ENCODE measurements around the gene PDE8B.
A peak's percentile ranks its signal among the peaks of the same experiment; 100 is the strongest.

PDE8B gene

DNA sequence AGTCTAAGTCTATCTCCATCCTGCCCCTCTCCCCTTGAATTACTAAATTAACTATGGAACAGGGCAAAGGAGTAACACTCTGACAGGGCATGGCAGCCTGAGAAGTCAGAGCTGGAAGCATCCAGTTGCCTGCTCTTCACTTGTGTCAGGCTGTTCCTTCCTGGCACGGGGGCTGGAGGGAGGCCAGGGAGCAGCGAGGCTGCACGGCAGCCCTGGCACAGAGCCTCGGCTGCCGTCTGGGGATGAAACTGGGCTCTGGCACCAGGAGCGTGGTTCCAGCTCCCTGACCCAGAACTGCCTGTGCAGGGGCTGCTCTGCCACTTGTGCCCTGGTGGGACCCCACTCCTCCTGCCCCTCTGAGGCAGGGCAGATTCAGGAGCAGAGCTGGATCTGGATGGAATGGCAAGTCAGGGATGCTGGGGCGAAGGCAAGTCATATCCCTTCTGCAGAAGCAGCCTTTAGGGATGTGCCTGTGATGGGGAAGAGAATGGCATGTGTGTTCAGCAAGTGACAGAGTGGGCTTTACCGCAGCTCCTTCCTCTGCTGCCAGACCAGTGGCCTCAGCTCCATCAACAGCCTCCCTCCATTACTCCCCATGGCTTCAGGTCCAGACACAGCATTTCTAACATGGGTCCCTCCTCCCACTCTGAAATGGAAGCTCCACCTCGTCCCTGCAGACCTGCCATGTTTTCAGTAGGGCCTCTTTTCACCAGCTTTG lies 42.2 kb upstream of the PDE8B start:
- TF ChIP-seq RAD21 (IDR thresholded peaks at IDR 0.05; ENCODE audit: low read depth), result no peak
- TF ChIP-seq, protein P1, sequence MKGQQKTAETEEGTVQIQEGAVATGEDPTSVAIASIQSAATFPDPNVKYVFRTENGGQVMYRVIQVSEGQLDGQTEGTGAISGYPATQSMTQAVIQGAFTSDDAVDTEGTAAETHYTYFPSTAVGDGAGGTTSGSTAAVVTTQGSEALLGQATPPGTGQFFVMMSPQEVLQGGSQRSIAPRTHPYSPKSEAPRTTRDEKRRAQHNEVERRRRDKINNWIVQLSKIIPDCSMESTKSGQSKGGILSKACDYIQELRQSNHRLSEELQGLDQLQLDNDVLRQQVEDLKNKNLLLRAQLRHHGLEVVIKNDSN (IDR thresholded peaks at IDR 0.05), result no peak
- 0 out of 2 replicates have a peak, but pooled peaks have one; percentile 4 for TF ChIP-seq TCF12 (IDR thresholded peaks at IDR 0.05; ENCODE audit: low read depth)
- TF ChIP-seq EGR1 (IDR thresholded peaks at IDR 0.05), result no peak
- 0 out of 2 replicates have a peak, but pooled peaks have one; percentile 45 for TF ChIP-seq NFIC (IDR thresholded peaks at IDR 0.05)
- TF ChIP-seq YY1 (IDR thresholded peaks at IDR 0.05; ENCODE audit: low read depth), result no peak
- TF ChIP-seq CREB1 (IDR thresholded peaks at IDR 0.05; ENCODE audit: low read depth), result no peak
- TF ChIP-seq, protein P2, sequence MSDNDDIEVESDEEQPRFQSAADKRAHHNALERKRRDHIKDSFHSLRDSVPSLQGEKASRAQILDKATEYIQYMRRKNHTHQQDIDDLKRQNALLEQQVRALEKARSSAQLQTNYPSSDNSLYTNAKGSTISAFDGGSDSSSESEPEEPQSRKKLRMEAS (IDR thresholded peaks at IDR 0.05), result no peak
- 0 out of 2 replicates have a peak, but pooled peaks have one; percentile 1 for TF ChIP-seq EP300 (IDR thresholded peaks at IDR 0.05; ENCODE audit: borderline replicate concordance)

DNA sequence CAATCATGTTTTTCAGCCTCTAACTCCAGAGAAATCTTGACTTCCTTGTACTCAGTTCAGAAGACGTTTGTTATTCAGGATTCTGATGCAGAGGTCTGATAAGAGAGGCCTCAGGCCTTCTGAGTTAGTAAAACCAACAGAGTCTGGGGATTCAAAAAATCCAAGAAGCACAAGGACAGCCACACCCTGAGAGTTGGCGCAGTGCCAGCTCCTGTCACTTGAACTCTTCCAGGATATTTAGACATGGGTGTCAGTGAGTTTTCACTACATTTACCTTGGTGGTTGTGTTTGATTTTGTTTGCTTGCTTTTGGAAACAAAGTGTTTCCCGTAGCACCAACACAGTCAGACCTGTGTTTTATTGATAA lies 41.6 kb upstream of the PDE8B start:
- no peak for TF ChIP-seq RAD21 (IDR thresholded peaks at IDR 0.05; ENCODE audit: low read depth)
- TF ChIP-seq CEBPB (IDR thresholded peaks at IDR 0.05), result no peak
- peak; percentile 83 for TF ChIP-seq NFIC (IDR thresholded peaks at IDR 0.05)

DNA sequence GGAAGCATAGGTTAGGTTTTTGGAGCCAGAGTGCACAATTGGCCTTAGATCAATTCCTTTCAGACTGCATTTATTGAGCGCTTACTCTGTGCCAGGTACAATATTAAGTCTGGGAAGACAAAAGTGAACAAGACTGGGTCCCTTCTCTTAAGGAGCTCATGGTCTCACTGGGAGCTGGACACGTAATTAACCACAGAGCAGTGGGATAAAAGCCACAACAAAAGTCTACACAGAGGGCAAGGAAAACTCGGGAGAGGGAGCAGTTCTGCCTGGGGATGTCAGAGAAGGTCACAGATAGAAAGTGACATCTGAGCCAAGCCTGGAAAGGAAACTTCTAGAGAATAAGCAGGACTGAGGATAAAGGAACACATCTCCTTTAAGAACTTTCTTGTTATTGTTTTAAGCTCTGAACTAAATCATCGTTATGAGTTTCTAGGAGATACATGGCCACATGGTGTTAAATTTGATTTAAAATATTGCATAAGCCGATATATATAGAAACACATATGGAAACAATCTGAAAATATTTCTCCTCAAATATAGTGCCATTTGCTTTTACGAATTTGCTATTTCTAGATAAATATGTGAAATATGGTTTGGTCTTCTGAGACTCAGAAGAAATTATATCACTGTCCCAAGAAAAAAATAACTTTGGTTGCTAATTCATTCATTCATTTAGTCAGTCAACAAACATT lies 40.1 kb upstream of the PDE8B start:
- TF ChIP-seq, protein P1 (IDR thresholded peaks at IDR 0.05), result no peak
- no peak for TF ChIP-seq TAF1 (IDR thresholded peaks at IDR 0.05; ENCODE audit: low read depth)
- no peak for TF ChIP-seq ZBTB7A (IDR thresholded peaks at IDR 0.05; ENCODE audit: low read depth)
- TF ChIP-seq, protein P2 (IDR thresholded peaks at IDR 0.05), result no peak
- TF ChIP-seq TCF12 (IDR thresholded peaks at IDR 0.05; ENCODE audit: low read depth), result no peak
- TF ChIP-seq RAD21 (IDR thresholded peaks at IDR 0.05; ENCODE audit: low read depth), result no peak
- TF ChIP-seq YY1 (IDR thresholded peaks at IDR 0.05; ENCODE audit: low read depth), result no peak
- no peak for TF ChIP-seq FOXM1 (IDR thresholded peaks at IDR 0.05; ENCODE audit: borderline replicate concordance, low read depth)
- no peak for TF ChIP-seq CEBPB (IDR thresholded peaks at IDR 0.05)
- no peak for TF ChIP-seq EGR1 (IDR thresholded peaks at IDR 0.05)
- no peak for TF ChIP-seq NFIC (IDR thresholded peaks at IDR 0.05)
- TF ChIP-seq, protein P3, sequence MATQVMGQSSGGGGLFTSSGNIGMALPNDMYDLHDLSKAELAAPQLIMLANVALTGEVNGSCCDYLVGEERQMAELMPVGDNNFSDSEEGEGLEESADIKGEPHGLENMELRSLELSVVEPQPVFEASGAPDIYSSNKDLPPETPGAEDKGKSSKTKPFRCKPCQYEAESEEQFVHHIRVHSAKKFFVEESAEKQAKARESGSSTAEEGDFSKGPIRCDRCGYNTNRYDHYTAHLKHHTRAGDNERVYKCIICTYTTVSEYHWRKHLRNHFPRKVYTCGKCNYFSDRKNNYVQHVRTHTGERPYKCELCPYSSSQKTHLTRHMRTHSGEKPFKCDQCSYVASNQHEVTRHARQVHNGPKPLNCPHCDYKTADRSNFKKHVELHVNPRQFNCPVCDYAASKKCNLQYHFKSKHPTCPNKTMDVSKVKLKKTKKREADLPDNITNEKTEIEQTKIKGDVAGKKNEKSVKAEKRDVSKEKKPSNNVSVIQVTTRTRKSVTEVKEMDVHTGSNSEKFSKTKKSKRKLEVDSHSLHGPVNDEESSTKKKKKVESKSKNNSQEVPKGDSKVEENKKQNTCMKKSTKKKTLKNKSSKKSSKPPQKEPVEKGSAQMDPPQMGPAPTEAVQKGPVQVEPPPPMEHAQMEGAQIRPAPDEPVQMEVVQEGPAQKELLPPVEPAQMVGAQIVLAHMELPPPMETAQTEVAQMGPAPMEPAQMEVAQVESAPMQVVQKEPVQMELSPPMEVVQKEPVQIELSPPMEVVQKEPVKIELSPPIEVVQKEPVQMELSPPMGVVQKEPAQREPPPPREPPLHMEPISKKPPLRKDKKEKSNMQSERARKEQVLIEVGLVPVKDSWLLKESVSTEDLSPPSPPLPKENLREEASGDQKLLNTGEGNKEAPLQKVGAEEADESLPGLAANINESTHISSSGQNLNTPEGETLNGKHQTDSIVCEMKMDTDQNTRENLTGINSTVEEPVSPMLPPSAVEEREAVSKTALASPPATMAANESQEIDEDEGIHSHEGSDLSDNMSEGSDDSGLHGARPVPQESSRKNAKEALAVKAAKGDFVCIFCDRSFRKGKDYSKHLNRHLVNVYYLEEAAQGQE (IDR thresholded peaks at IDR 0.05; ENCODE audit: low read depth), result no peak
- TF ChIP-seq TEAD4 (IDR thresholded peaks at IDR 0.05), result no peak
- no peak for TF ChIP-seq EP300 (IDR thresholded peaks at IDR 0.05; ENCODE audit: borderline replicate concordance)
- TF ChIP-seq CREB1 (IDR thresholded peaks at IDR 0.05; ENCODE audit: low read depth), result no peak

DNA sequence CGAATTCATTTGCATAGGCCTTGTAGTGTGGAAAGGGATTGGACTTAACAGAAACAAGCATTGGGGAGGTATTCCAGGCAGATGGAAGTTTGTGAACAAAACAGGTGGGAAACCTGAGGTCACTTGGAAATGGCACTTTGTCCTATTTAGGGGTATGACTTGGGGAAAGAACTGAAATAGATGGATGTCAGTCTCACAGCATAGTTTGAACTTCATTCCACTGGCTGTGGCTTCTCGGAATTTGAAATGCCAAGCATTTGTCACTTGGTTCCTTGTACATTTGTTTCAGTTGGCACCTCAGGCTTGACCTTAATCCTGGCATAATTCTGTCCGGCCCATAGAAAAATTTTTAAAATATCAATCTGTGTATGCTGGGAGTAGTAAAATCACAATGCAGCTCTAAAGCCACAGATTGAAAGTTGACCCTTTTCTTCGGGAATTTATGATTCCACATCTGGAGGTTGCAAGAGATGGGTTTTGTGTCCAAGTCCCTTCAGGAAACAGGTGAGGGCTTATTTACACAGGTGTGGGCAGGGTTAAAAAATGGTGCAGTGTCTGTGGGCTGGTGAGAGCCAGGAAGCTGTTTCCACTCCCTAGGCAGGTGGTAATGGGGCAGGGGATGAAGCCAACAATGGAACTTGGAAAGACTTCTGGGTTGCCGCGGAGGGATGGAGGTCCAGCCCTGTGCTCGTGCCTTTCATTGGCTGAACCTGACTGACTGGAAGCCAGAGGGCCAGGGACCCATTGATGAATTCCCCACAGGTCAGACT lies 39.2 kb upstream of the PDE8B start:
- TF ChIP-seq FOXM1 (IDR thresholded peaks at IDR 0.05; ENCODE audit: borderline replicate concordance, low read depth) (no peak), CEBPB (IDR thresholded peaks at IDR 0.05) (no peak), RAD21 (IDR thresholded peaks at IDR 0.05; ENCODE audit: low read depth) (no peak), NFIC (IDR thresholded peaks at IDR 0.05) (no peak), CREB1 (IDR thresholded peaks at IDR 0.05; ENCODE audit: low read depth) (no peak), TCF12 (IDR thresholded peaks at IDR 0.05; ENCODE audit: low read depth) (no peak), EGR1 (IDR thresholded peaks at IDR 0.05) (no peak), EP300 (IDR thresholded peaks at IDR 0.05; ENCODE audit: borderline replicate concordance) (no peak), YY1 (IDR thresholded peaks at IDR 0.05; ENCODE audit: low read depth) (no peak), ZBTB7A (IDR thresholded peaks at IDR 0.05; ENCODE audit: low read depth) (no peak)
- TF ChIP-seq, protein P2 (IDR thresholded peaks at IDR 0.05), result no peak
- TF ChIP-seq, protein P3 (IDR thresholded peaks at IDR 0.05; ENCODE audit: low read depth), result no peak

Data from Ishikawa (cell line).